HG02870 (cell line): Measurements from ENCODE around the gene SATB1.
"Not testable (repeated sequence)": the region's sequence is repeated elsewhere in the genome, so short reads cannot be mapped to it uniquely, and the experiment has no call there.

Experiments used
- ATAC-seq: cut with Tn5 transposase; IDR thresholded peaks from one replicate; pipeline ENCODE4 v1.9.1; 2021; ENCODE audit warnings: mild to moderate bottlenecking, moderate library complexity; ENCODE audit not compliant: unreplicated experiment

SATB1 gene

DNA sequence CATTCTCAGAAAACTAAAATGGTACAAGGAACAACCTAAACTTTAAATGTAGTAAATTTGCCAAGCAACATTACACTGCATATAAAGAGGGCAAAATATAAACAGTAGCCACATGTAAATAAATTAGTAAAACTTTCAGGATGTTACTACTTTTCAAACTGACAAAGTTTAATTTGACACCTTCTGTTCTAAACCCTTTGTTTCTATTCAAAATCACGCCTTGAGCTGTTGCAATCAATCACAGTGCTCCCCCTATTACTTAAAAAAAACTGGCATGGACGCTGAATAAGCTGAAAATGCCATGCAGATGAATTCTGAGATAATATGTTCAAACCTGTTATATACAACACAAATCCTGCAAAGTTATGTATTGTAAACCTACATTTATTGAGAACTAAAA is 69.3 kb downstream of the SATB1 start:
- no peak for ATAC-seq

DNA sequence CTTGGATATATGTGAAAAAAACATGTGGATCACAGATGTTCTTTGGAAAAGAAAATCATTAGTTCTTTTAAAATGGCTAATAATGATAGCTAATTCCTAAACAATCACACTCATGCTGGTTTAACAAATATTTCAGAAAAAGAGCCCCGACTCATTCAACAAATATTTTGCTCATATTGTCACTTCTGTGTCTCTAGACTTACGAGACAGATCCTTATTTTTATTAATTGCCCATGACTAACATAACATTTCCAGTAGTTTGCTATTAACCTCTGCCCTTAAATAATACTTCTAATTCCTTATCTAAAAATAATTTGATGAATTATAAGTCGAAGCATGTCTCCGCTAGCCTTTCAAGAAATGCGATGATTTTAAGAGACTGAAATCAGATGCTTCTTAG is 70.4 kb downstream of the SATB1 start:
- ATAC-seq: no peak

DNA sequence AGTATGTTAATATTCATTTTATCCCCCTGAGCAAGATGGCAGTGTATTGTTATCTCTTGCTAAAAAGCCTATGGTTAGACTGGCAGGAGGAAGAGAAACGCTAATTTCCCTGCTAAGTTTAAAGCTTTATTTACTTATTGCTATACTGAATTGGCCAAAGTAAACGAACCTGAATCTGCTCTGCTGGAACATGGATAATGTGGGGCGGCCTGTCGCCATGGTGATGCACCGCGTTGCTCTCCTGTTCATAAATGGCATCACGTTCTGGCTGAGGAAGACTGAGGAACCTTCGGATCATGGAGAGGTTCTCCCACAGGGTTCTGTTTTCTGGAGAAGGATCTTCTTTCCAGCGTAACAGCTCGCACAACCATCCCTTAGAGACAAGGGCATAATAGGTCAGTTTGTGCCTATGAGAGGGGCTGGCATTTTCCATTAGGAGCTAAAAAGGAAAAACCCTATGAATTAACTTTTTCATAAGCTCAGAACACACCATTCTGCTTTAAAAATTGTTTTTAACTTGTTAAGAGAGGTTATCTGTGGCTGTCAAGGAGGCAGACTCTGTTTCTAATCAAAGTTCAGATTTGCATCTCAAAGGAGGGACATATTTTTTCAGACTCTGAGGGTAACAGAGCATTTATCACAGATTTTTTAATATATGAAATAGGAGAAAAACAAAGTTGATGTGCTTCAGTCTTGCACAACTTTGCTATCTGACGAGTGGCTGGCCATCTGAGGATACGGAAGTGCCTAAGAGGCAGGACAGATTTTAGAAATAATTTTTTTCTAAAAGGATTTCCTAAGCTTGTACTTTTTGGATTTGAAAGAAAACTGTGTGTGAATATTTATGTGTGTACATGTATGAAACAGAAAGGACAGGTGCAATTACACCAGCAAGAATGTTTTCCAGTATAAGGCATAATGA is 73.1 kb downstream of the SATB1 start:
- no peak for ATAC-seq

- ATAC-seq: no peak
Observed at GRCh38 chr3:18351069-18351628, 74.0 kb downstream of the SATB1 start.

GRCh38 chr3:18349197-18349798 is 75.8 kb downstream of the SATB1 start:
- no peak for ATAC-seq

DNA sequence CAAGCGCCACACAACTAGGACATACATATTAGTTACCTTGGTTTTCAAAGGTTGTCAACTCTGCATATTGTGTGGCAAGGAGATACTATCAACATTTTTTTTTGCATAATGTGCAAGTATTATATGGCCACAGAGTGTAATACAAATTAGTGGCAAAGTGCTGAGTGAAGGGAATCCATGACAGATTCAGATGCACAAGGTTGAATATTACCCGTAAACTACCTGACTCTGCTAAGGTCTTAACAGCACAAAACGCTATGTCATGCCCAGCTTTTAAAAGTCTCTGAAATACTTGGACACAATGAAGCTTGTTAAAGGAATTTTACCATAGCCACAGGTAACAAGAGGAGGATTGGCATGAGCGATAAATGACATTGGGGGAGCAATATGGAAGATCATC is 79.0 kb downstream of the SATB1 start:
- no peak for ATAC-seq

DNA sequence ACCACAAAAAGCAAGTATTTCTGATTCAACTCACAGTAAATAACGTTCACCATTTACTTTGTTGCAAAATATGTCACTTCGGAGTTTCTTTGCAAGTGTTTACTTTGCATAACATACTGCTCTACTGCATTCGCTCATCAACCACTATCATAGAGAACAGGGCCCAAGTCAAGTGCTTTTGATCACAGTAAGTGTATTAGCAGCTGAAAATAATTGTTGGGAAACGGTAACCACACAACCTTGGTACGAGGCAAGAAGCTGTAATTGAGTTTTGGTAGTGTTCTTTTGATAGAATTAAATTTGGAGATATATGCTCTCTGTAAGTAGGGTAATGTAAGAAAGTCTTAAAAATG is 80.1 kb downstream of the SATB1 start:
- no peak for ATAC-seq

DNA sequence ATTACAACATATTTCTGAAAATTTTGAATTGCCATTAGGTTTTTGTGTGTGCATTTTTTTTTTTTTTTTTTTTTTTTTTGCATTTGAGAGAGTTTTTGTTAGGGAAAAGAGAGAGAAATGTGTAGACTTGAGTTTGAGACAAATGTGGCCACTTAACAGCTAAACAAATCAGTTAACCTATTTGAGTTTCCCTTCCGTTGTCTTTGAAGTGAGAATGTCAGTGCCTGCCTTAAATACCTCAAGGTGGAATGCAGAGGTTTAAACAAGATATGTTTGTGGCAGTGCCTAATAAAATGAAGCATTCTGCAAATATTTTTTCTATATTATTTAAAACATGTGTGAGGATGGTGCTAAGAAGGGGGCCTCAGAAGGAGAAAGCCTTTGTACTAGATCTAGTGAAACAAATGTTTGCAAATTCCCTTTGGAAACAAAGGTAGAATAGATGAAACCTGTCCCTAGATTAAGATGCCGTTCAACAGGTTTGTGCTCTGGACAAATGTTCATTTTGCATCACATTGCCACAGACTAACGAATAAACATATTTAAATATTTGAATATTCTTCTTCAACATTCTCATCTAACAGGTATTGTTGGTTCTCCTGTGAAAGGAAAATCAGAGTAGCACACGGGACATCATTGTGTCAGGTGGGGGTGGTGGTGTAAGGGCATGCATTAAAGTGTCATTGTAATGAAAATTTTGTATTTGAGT is 80.7 kb downstream of the SATB1 start:
- ATAC-seq: no peak

GRCh38 chr3:18343809-18344208 is 81.3 kb downstream of the SATB1 start:
- no peak for ATAC-seq

GRCh38 chr3:18338827-18339514 is 86.2 kb downstream of the SATB1 start:
- ATAC-seq: no peak

- no peak for ATAC-seq
Observed at GRCh38 chr3:18337231-18337630, 87.9 kb downstream of the SATB1 start.

GRCh38 chr3:18334837-18335601 is 90.1 kb downstream of the SATB1 start:
- ATAC-seq: no peak

DNA sequence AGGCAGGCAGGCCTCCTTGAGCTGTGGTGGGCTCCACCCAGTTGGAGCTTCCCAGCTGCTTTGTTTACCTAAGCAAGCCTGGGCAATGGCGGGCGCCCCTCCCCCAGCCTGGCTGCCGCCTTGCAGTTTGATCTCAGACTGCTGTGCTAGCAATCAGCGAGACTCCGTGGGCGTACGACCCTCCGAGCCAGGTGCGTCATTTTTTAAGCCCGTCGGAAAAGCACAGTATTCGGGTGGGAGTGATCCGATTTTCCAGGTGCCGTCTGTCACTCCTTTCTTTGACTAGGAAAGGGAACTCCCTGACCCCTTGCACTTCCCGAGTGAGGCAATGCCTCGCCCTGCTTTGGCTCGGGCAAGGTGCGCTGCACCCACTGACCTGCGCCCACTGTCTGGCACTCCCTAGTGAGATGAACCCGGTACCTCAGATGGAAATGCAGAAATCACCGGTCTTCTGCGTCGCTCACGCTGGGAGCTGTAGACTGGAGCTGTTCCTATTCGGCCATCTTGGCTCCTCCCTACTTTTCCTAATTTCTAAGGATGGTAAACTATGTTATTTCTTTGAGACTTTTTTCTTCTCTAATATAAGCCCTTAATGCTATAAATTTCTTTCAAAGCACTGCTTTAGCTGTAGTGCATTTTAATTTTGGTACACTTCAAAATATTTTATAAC is 94.2 kb downstream of the SATB1 start:
- not testable (repeated sequence) for ATAC-seq

- ATAC-seq: no peak
Observed at GRCh38 chr3:18308096-18308650, 117.0 kb downstream of the SATB1 start.

DNA sequence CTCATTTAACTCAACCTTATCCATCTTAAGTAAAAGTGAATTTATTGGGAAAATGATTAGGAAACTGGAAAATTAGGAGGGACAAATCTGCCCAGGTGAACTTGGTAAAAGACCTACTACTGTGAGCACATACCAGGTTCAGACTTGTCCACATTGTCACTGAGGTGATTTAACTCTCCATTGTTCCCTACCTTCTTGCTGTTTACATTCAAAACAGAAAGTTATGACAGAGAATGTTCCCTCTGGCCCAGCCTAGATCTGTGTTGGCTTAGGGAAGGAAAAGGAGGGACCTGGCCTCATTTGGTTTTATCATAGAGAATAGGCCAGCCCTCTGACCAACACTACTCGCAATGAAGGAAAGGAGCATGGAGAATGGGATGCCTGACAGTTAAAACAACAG is 117.6 kb downstream of the SATB1 start:
- ATAC-seq: no peak

GRCh38 chr3:18302517-18302916 is 122.6 kb downstream of the SATB1 start:
- ATAC-seq: no peak

GRCh38 chr3:18301781-18302180 is 123.4 kb downstream of the SATB1 start:
- no peak for ATAC-seq

DNA sequence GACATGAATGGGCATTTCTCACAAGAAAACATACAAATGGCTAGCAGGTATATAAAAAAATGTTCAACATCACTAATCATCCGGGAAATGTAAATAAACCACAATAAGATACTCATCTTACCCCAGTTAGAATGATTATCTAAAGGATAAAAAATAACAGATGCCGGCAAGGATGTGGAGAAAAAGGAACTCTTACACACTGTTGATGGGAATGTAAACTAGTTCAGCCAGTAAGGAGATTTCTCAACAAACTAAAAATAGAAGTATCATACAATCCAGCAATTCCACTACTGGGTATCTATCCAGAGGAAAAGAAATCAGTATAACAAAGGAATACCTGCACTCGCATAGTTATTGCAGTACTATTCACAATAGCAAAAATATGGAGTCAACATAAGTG is 124.2 kb downstream of the SATB1 start:
- ATAC-seq: no peak

DNA sequence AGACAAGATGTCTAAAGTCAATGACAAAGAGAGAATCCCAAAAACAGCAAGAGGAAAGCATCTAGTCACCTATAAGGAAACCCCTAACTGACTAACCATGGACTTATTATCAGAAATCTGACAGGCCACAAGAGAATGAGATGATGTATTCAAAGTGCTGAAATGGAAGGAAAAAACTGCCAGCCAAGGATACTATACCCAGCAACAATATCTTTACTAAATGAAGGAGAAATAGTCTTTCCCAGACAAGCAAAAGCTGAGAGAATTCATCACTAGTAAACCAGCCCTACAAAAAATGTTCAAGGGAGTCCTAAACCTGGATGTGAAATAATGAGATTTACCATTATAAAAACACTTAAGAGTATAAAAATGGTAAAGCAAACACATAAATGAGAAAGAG is 128.0 kb downstream of the SATB1 start:
- no peak for ATAC-seq
